ENCODE measurements around the gene GSTT2.
A peak's percentile ranks its signal among the peaks of the same experiment; 100 is the strongest.

The GSTT2 gene

DNA sequence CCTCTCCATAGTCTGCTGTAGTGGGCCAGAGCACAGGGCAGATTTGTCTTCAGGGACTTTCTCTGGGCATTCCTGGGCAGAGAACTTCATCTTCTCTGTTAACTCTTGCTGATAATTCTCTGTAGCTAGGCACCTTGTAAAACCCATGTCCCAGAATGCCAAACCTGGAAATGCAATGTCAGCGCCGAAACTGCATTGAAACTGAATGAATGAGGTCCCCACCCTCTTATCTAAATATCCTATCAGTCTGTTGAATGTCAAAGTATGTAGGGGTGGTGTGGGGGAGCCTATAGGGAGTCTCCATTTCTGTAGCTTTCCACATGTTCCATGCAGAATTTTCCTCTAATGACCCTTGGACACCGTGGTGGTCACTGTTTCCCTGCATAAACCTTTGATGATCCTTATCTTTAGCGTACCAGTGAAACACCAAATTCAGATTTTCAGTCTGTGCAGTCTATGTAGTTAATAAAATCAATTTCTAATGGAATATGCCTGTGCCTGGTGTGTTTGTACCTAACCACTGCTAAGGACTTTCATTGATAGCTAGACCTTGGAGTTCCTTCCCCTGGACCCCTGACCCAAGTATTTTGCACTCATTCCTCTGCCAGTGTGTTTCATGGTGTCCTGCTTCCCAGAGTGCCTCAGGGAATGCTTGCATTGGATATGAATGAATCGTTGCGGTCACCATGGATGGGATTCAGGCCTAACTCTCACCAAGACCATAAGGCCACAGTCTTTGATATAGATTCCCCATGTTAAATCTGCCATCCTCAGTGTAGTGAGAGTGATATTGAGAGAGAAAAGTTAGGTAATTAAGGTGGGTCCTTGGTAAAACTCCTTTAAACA lies 28.7 kb downstream of the GSTT2 start:
- no peak for DNase-seq (ENCODE audit: low spot score)
- FAIRE-seq = no peak

- DNase-seq (ENCODE audit: low spot score) = no peak
Observed at GRCh38 chr22:24009227-24010017, 29.5 kb downstream of the GSTT2 start.

GRCh38 chr22:24010018-24010391 lies 30.1 kb downstream of the GSTT2 start:
- no peak for FAIRE-seq
- DNase-seq (ENCODE audit: low spot score) = no peak

More at GRCh38 chr22:24009227-24010017, 29.5 kb downstream of the GSTT2 start:
- no peak for FAIRE-seq

GRCh38 chr22:24011735-24012068 lies 31.8 kb downstream of the GSTT2 start:
- FAIRE-seq = no peak
- DNase-seq (ENCODE audit: low spot score) = no peak

GRCh38 chr22:24016156-24016555 lies 36.2 kb downstream of the GSTT2 start:
- FAIRE-seq (no peak), DNase-seq (ENCODE audit: low spot score) (no peak)

DNA sequence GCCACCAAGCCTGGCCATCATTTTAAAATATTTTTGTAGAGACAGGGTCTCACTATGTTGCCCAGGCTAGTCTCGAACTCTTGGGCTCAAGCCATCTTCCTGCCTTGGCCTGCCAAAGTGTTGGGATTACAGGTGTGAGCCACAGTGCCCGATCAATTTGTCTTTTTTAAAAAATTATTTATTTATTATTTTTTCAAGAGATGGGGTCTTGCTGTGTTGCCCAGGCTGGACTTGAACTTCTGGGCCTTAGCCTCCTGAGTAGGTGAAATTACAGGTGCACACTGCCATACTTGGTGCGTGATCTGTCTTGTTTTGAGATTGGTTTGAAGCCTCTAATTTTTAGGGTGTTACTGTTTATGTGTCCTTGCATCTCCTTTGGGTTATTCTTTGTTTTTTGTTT lies 41.4 kb downstream of the GSTT2 start:
- FAIRE-seq = no peak

DNA sequence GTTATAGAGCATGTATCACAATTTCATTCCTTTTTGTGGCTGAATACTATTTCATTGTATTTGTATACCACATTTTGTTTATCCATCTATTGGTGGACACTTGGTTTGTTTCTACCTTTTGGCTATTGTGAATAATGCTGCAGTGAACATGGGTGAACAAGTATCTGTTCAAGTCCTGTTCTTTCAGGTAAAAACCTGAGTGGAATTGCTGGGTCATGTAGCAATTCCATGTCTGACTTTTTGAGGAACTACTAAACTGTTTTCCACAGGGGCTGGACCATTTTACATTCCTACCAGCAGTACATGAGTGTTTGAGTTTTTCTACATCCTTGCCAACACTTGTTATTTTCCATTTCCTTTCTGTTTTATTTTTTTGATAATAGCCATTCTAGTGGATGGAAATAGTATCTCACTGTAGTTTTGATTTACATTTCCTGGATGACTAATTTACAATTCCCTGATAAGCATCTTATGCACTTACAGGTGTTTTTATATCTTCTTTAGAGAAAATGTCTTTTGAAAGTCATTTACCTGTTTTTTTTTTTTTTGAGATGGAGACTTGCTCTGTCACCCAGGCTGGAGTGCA lies 43.4 kb downstream of the GSTT2 start:
- DNase-seq (ENCODE audit: low spot score) (no peak), FAIRE-seq (no peak)

More for the DNA sequence above, 41.4 kb downstream of the GSTT2 start:
- DNase-seq (ENCODE audit: low spot score) = no peak

DNA sequence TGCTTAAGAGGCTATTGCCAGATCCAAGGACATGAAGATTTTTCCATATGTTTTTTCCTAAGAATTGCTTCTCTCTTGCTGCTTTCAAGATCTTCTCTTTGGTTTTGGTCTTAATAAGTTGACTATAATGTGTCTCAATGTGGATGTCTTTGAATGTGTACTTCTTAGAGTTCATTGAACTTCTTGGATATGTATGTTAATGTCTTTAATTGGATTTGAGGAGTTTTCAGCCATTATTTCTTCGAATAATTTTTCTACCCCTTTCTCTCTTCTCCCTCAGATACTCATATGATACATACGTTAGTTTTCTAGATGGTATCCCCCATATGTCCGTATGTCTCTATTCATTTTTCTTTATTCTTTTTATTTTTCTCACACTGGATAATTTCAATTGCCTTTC lies 44.4 kb downstream of the GSTT2 start:
- no peak for DNase-seq (ENCODE audit: low spot score)
- FAIRE-seq = no peak

- no peak for DNase-seq (ENCODE audit: low spot score)
- no peak for FAIRE-seq
Observed at GRCh38 chr22:24025475-24025874, 45.5 kb downstream of the GSTT2 start.

- DNase-seq (ENCODE audit: low spot score) (no peak), FAIRE-seq (no peak)
Observed at GRCh38 chr22:24026056-24026455, 46.1 kb downstream of the GSTT2 start.

DNA sequence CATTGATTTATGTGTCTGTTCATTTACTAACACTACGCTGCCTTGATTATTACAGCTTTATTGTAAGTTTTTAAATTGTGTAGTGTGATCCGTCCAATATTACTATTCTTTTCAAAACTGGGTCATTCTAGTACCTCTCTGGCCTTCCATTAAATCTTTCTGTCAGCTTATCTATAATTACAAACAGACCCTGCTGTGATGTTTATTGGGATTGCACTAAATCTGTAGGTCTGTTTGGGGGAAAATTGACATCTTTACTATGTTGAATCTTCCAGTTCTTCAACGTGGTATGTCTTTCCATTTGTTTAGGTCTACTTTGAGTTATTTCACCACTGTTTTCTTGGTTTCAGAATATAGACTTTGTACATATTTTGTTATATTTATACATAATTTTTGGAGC lies 46.8 kb downstream of the GSTT2 start:
- no peak for FAIRE-seq

DNA sequence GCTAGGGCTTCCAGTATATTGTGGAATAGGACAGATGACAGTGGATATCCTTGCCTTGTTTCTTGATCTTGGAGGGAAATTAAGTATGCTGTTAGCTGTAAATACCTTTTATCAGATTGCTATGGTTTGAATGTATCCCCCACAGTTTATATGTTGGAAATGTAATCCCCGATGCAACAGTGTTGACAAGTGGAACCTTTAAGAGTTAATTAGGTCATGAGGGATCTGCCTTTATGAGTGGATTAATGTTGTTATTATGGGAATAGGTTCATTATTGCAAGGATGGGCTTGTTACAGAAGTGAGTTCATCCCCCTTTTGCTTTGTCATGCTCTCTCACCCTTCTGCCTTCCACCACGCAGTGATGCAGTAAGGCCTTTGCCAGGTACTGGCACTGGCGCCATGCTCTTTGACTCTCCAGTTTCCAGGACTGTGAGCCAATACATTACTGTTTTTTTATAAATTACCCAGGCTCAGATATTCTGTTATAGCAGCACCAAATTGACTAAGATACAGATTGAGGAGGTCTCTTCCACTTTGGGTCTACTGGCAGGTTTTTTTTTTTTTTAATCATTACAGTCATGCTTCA lies 47.5 kb downstream of the GSTT2 start:
- FAIRE-seq (no peak), DNase-seq (ENCODE audit: low spot score) (no peak)

More for the DNA sequence above, 46.8 kb downstream of the GSTT2 start:
- no peak for DNase-seq (ENCODE audit: low spot score)

DNA sequence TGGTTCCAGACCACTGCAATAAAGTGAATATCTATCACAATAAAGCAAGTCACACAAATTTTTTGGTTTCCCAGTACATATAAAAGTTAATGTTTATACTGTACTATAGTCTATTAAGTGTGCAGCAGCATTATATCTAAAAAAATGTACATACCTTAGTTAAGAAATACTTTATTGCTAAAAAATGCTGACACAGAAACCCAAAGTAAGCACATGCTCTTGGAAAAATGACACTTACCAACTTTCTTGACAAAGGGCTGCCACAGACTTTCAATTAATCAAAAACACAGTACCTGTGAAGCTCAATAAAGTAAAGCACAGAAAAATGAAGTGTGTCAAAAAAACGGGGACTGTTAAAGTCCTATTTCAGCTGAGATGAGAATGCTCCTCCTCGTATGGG lies 48.1 kb downstream of the GSTT2 start:
- DNase-seq (ENCODE audit: low spot score) (no peak), FAIRE-seq (peak; percentile 18)

GRCh38 chr22:24028533-24028932 lies 48.6 kb downstream of the GSTT2 start:
- FAIRE-seq = no peak
- DNase-seq (ENCODE audit: low spot score) = no peak

DNA sequence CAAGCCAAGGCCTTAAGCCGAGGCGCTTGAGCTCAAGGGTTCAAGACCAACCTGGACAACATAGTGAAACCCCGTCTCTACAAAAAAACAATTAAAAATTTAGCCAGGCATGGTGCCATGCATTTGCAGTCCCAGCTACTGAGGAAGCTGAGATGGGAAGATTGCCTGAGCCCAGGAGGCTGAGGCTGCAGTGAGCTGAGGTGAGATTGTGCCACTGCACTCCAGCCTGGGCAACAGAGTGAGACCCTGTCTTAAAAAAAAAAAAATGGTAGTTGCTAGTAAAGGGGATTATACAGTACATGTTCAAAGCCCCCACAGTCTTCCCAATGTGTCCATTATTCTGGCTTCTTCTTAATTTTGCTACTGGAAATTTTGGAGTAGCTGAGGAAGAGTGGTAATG lies 49.4 kb downstream of the GSTT2 start:
- no peak for DNase-seq (ENCODE audit: low spot score)

DNA sequence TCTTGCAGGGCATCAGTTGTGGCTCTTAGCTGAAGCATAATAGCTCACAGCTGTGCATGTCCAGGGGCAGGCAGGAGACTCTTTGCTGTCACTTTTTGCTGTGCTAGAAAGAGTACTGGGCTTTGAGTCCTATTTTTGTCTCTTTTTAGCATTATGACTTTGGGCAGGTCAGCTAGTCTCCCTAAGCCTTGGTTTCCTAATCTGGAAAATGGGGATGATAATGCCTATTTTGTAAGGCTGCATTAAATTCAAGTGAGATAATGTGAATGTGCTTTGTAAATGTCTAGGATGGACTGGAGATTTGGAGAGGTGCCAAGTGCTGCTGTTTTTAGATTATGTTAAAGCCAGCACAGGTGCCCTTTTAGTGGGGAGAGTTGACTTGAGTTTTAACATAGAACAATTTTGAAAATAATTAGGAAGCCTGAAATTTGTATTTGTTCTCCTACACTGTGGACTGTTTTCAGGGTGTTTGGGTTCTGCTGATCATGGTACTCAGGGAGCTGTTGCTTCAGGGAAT lies 50.3 kb downstream of the GSTT2 start:
- DNase-seq (ENCODE audit: low spot score) = no peak
- no peak for FAIRE-seq

More for the DNA sequence above, 49.4 kb downstream of the GSTT2 start:
- FAIRE-seq = no peak

All from RCC 7860 (cell line).